Osteocyte (in vitro differentiated cells): ENCODE measurements around the gene FKBP8. TPM values are rescaled to one million over a fixed set of nuclear protein-coding genes. Genes with fewer than 3 reads are reported as not detected.

Experiments used
- DNase-seq: peaks from one replicate; pipeline ENCODE4 v3.0.0; 2021; ENCODE audit warnings: mixed read lengths; ENCODE audit not compliant: unreplicated experiment; ENCODE audit errors: extremely low spot score
- H3K27ac Mint-ChIP-seq: one replicate; pipeline ENCODE4 v1.8.0; 2021; ENCODE audit warnings: mild to moderate bottlenecking, mixed read lengths; ENCODE audit not compliant: unreplicated experiment
- H3K27me3 Mint-ChIP-seq: one replicate; pipeline ENCODE4 v1.8.0; 2021; ENCODE audit warnings: mixed read lengths; ENCODE audit not compliant: unreplicated experiment
- H3K36me3 Mint-ChIP-seq: one replicate; pipeline ENCODE4 v1.8.0; 2021; ENCODE audit warnings: mixed read lengths; ENCODE audit not compliant: unreplicated experiment
- H3K4me1 Mint-ChIP-seq: one replicate; pipeline ENCODE4 v1.8.0; 2021; ENCODE audit warnings: mixed read lengths; ENCODE audit not compliant: unreplicated experiment
- H3K4me3 Mint-ChIP-seq: one replicate; pipeline ENCODE4 v1.8.0; 2021; ENCODE audit warnings: mild to moderate bottlenecking, moderate library complexity, mixed read lengths; ENCODE audit not compliant: unreplicated experiment
- H3K9me3 Mint-ChIP-seq: one replicate; pipeline ENCODE4 v1.8.0; 2021; ENCODE audit warnings: mixed read lengths; ENCODE audit not compliant: unreplicated experiment
- total RNA-seq: library from RNA; stranded (reverse); gene quantifications from 2 replicates; pipeline ENCODE4 v1.2.1, GENCODE V29; 2021
- TF ChIP-seq, protein P1 (sequence below): fragments of 200-600 bp; sonication (generic); IDR thresholded peaks from 2 replicates; pipeline ENCODE4 v1.5.0; 2021; ENCODE audit warnings: antibody characterized with exemption, mild to moderate bottlenecking, moderate library complexity

The FKBP8 gene
- total RNA-seq, 1 donor from 2014 or later = 242 TPM

DNA sequence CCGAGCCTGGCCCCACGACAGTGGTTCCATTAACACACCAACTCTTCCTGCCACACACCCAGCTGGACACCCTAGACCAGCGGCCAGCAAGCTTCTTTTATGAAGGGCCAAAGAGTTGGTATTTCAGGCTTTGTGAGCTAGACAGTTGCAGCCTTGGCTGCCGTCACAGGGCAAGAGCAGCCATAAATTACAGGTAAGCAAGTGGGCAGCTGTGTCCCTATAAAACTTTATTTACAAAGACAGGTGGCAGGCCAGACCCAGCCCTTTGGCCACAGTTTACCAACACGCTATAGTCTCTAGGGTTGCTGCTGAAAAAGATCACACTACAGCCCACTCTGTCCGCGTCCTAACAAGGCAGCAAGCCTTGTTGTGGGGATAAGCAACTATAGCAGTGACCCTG is 34.8 kb downstream of the FKBP8 start:
- Mint-ChIP-seq H3K27ac (no peak overlapping the region), H3K4me3 (no peak overlapping the region), H3K36me3 (no peaks in the 10 kb centered on the region), H3K4me1 (peaks cover 43% of the 10 kb centered on the region), H3K9me3 (no peaks in the 10 kb centered on the region), H3K27me3 (no peaks in the 10 kb centered on the region)
- no peak for DNase-seq
- TF ChIP-seq, protein P1, sequence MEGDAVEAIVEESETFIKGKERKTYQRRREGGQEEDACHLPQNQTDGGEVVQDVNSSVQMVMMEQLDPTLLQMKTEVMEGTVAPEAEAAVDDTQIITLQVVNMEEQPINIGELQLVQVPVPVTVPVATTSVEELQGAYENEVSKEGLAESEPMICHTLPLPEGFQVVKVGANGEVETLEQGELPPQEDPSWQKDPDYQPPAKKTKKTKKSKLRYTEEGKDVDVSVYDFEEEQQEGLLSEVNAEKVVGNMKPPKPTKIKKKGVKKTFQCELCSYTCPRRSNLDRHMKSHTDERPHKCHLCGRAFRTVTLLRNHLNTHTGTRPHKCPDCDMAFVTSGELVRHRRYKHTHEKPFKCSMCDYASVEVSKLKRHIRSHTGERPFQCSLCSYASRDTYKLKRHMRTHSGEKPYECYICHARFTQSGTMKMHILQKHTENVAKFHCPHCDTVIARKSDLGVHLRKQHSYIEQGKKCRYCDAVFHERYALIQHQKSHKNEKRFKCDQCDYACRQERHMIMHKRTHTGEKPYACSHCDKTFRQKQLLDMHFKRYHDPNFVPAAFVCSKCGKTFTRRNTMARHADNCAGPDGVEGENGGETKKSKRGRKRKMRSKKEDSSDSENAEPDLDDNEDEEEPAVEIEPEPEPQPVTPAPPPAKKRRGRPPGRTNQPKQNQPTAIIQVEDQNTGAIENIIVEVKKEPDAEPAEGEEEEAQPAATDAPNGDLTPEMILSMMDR = no peak

DNA sequence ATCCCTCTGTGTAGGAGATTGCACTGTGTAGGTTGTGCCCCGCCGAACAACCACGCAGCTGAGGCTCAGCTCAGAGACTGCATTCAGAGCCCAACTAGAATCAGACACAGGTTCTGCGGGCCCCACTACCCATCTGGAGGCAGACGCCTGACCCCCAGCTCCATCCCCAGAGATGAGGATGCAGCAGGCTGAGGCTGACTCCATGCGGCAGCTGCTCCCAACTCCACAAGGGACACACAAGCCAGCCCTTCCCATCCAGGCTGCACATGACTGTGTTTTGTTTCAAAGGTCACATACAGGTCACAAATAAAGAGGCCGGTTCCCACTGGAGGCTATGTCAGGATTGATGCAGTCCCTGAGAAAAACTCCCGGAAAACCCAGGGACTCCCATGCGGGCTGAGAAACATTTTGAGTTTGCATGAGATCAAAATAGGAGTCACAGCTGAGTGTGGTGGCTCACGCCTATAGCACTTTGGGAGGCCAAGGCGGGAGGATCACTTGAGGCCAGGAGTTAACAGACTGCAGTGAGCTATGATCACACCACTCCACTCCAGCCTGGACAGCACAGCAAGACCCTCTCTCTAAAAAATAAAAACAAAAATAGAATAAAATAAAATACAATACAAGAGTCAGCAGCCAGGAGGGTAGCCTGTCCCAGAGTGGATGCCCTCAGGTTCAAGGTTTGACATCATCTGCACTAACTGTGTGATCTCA is 35.5 kb downstream of the FKBP8 start:
- Mint-ChIP-seq H3K27ac (peak overlapping the region; percentile 25), H3K27me3 (no peaks in the 10 kb centered on the region), H3K4me1 (peaks cover 41% of the 10 kb centered on the region), H3K36me3 (no peaks in the 10 kb centered on the region), H3K4me3 (no peak overlapping the region), H3K9me3 (no peaks in the 10 kb centered on the region)
- TF ChIP-seq, protein P1 = no peak
- DNase-seq = no peak

DNA sequence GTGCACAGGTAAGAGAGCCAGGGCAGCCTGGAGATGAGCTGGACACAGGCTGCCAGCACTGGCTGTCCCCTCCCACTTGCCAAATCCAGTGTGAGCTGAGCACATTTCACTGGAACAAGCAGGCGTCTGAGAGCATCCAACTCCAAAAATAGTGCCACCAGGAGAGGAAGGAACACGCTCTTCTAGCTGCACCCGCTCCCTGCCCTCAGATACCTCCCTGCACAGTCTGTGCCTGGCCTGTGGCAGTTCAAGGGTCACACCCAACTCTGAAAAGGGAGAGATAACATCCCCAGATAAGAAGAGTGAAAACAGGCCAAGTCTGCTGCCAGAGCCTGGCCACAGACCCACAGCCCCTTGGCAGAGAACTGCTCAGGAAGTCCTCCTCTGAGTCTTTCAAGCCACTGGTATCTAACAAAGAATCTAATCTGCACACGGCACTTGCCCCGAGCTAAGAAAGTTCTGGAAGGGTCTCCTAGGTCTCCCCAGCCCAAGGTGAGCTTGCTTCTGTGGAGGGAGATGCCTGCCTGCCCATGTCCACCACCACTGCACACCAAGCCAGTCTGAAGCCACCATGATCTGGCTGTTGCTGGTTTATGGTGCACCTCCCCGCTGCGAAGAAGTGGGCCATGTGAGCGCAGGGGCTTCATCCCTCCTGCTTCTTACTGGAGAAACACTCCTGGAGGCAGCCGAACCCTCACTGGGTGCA is 36.2 kb downstream of the FKBP8 start:
- H3K36me3 Mint-ChIP-seq = no peaks in the 10 kb centered on the region
- TF ChIP-seq, protein P1 = no peak
- no peaks in the 10 kb centered on the region for H3K27me3 Mint-ChIP-seq
- peaks cover 44% of the 10 kb centered on the region for H3K4me1 Mint-ChIP-seq
- no peak overlapping the region for H3K4me3 Mint-ChIP-seq
- DNase-seq = no peak
- H3K27ac Mint-ChIP-seq = peak overlapping the region; percentile 25
- H3K9me3 Mint-ChIP-seq = no peaks in the 10 kb centered on the region

DNA sequence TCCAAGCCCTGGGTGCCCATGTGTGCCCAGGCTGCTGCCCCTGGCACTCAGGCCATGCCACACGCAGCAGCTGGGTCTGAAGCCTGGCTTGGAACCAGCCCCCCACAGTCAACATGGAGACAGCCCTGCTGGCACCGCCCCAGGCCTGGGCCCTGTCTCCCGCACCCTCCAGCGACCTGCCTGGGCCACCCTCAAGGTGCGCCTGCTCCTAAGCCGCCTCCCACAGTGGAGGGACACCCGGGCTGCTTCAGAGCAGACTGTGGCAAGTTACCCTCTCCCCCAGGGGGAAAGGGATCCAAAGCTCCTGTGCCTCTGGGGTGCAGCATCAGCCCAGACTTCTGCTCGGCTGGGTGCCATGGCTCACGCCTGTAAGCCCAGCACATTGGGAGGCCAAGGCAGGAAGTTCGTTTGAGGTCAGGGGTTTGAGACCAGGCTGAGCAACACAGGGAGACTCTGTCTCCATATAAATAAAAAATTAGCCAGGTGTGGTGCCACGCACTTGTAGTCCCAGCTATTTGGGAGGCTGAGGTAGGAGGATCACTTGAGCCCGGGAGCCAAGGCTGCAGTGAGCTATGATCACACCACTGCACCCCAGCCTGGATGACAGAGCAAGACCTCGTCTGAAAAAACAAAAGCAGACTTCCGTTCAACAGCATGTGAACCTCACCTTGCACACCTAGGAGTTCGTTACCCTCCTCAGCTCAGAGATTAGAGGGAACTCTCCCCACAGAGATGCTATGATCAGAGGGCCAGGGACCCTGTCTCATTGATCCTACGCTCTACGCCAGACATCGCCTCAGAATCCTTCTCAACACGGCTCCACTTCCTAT is 37.1 kb downstream of the FKBP8 start:
- H3K27me3 Mint-ChIP-seq = no peaks in the 10 kb centered on the region
- H3K4me1 Mint-ChIP-seq = peaks cover 43% of the 10 kb centered on the region
- no peak overlapping the region for H3K4me3 Mint-ChIP-seq
- no peaks in the 10 kb centered on the region for H3K9me3 Mint-ChIP-seq
- H3K27ac Mint-ChIP-seq = no peak overlapping the region
- no peak for DNase-seq
- TF ChIP-seq, protein P1 = no peak
- H3K36me3 Mint-ChIP-seq = no peaks in the 10 kb centered on the region
